Liver (tissue), 9 donors: ENCODE measurements around the gene TMEM255B. TPM values are rescaled to one million over a fixed set of nuclear protein-coding genes. Genes with fewer than 3 reads are reported as not detected.

Experiments used
- DNase-seq: peaks from one replicate; pipeline ENCODE4 v3.0.0-alpha.2; 2017; ENCODE audit warnings: low spot score
- H3K27ac ChIP-seq, 2 donors: one replicate each; pipeline ENCODE4 v1.7.0; 2013; ENCODE audit warnings: inconsistent platforms in 2 of 2, low read length in 2 of 2, control low read depth in 1 of 2, low read depth in 1 of 2, mild to moderate bottlenecking in 1 of 2
- H3K27me3 ChIP-seq, 4 donors: one replicate each; pipeline versions ENCODE4 v1.6.1 to v1.7.0; 2013; ENCODE audit warnings: low read length in 3 of 4, inconsistent platforms in 1 of 4, mild to moderate bottlenecking in 1 of 4, moderate library complexity in 1 of 4; ENCODE audit not compliant: control insufficient read depth in 4 of 4, insufficient read depth in 4 of 4
- H3K36me3 ChIP-seq, 4 donors: one replicate each; pipeline versions ENCODE4 v1.6.1 to v1.7.0; 2013; ENCODE audit warnings: low read length in 3 of 4, mild to moderate bottlenecking in 3 of 4, low read depth in 1 of 4, moderate library complexity in 1 of 4; ENCODE audit not compliant: control insufficient read depth in 4 of 4, insufficient read depth in 3 of 4
- H3K4me1 ChIP-seq, 4 donors: one replicate each; pipeline versions ENCODE4 v1.6.1 to v1.7.0; 2013; ENCODE audit warnings: low read length in 3 of 4, mild to moderate bottlenecking in 3 of 4, moderate library complexity in 1 of 4; ENCODE audit not compliant: control insufficient read depth in 4 of 4, insufficient read depth in 4 of 4
- H3K4me3 ChIP-seq, 3 donors: one replicate each; pipeline versions ENCODE4 v1.6.1 to v1.7.0; 2013; ENCODE audit warnings: low read length in 3 of 3, control low read depth in 1 of 3, low read depth in 1 of 3, mild to moderate bottlenecking in 1 of 3
- H3K9ac ChIP-seq, 2 donors: one replicate each; pipeline ENCODE4 v1.7.0; 2013; ENCODE audit warnings: low read length in 2 of 2, mild to moderate bottlenecking in 2 of 2, moderate library complexity in 2 of 2, control low read depth in 1 of 2, low read depth in 1 of 2
- H3K9me3 ChIP-seq, 4 donors: one replicate each; pipeline versions ENCODE4 v1.6.1 to v1.7.0; 2013; ENCODE audit warnings: low read length in 3 of 4; ENCODE audit not compliant: control insufficient read depth in 4 of 4
- ATF3 ChIP-seq: IDR thresholded peaks from 2 replicates; pipeline ENCODE4 v1.6.1; 2016; ENCODE audit warnings: antibody characterized with exemption
- EGR1 ChIP-seq, 2 donors: IDR thresholded peaks; 2 replicates each; pipeline ENCODE4 v1.6.1; 2016 to 2018; ENCODE audit warnings: antibody characterized with exemption in 2 of 2, low read depth in 2 of 2
- FOXA1 ChIP-seq: IDR thresholded peaks from 2 replicates; pipeline ENCODE4 v1.6.1; 2016; ENCODE audit warnings: antibody characterized with exemption
- FOXA2 ChIP-seq: IDR thresholded peaks from 2 replicates; pipeline ENCODE4 v1.6.1; 2016; ENCODE audit warnings: antibody characterized with exemption
- GABPA ChIP-seq, 2 donors: IDR thresholded peaks in 1 of 2; conservative IDR thresholded peaks in 1 of 2; 2 replicates each; pipeline ENCODE4 v1.6.1; 2016; ENCODE audit warnings: antibody characterized with exemption in 2 of 2, mild to moderate bottlenecking in 1 of 2, moderate library complexity in 1 of 2
- HNF4A ChIP-seq, 2 donors: conservative IDR thresholded peaks; 2 replicates each; pipeline ENCODE4 v1.6.1; 2016; ENCODE audit warnings: antibody characterized with exemption in 2 of 2, mild to moderate bottlenecking in 2 of 2
- HNF4G ChIP-seq: IDR thresholded peaks from 2 replicates; pipeline ENCODE4 v1.6.1; 2016; ENCODE audit warnings: antibody characterized with exemption
- JUND ChIP-seq, 2 donors: IDR thresholded peaks; 2 replicates each; pipeline ENCODE4 v1.6.1; 2016; ENCODE audit warnings: antibody characterized with exemption in 2 of 2
- NR2F2 ChIP-seq: IDR thresholded peaks from 2 replicates; pipeline ENCODE4 v1.6.1; 2016; ENCODE audit warnings: antibody characterized with exemption
- RAD21 ChIP-seq, 2 donors: IDR thresholded peaks; 2 replicates each; pipeline ENCODE4 v1.6.1; 2016; ENCODE audit warnings: antibody characterized with exemption in 2 of 2, mild to moderate bottlenecking in 2 of 2
- REST ChIP-seq: IDR thresholded peaks from 2 replicates; pipeline ENCODE4 v1.6.1; 2016; ENCODE audit warnings: antibody characterized with exemption, mild to moderate bottlenecking
- RXRA ChIP-seq, 2 donors: IDR thresholded peaks; 2 replicates each; pipeline ENCODE4 v1.6.1; 2017 to 2018; ENCODE audit warnings: antibody characterized with exemption in 2 of 2, mild to moderate bottlenecking in 1 of 2
- SP1 ChIP-seq: IDR thresholded peaks from 2 replicates; pipeline ENCODE4 v1.6.1; 2018; ENCODE audit warnings: antibody characterized with exemption, mild to moderate bottlenecking
- TAF1 ChIP-seq: conservative IDR thresholded peaks from 2 replicates; pipeline ENCODE4 v1.6.1; 2016; ENCODE audit warnings: antibody characterized with exemption, mild to moderate bottlenecking
- YY1 ChIP-seq: IDR thresholded peaks from 2 replicates; pipeline ENCODE4 v1.6.1; 2016; ENCODE audit warnings: antibody characterized with exemption, mild to moderate bottlenecking
- ZBTB33 ChIP-seq: IDR thresholded peaks from 2 replicates; pipeline ENCODE4 v1.6.1; 2016; ENCODE audit warnings: antibody characterized with exemption
- WGBS: extraction: QIAGEN DNeasy Blood & Tissue Kit; methylation state at CpG from one replicate; pipeline ENCODE4 v1.1.7; 2013; 5-methylcytosine and 5-hydroxymethylcytosine counted together
- polyA plus RNA-seq, 2 donors: library from polyadenylated mRNA; stranded (reverse) in 1 of 2; unstranded in 1 of 2; fragments of 200-250 nt in 1 of 2; fragments of >200 nt in 1 of 2; fragmentation: Nextera tagmentation in 1 of 2; extraction: Ambion mirVana in 1 of 2; gene quantifications; one replicate each; pipeline versions ENCODE4 v1.2.1 to v1.2.3, GENCODE V29; 2013 to 2015
- total RNA-seq, 2 donors: library from RNA; depleted of rRNA; stranded (reverse); fragments of >200 nt; gene quantifications; one replicate each; pipeline ENCODE4 v1.2.3, GENCODE V29; 2014
- TF ChIP-seq, protein P1 (sequence below): IDR thresholded peaks from 2 replicates; pipeline ENCODE4 v1.6.1; 2016; ENCODE audit warnings: antibody characterized with exemption
- TF ChIP-seq, protein P2 (sequence below): fragments of 150-350 bp; IDR thresholded peaks from 2 replicates; pipeline ENCODE4 v1.5.1; 2017; ENCODE audit warnings: improper control_type of control experiment, low read depth, low read length; ENCODE audit not compliant: missing input control
- donor health status: healthy.
- donor health status: healthy.
- donor health status: healthy.
- donor health status: healthy.
- donor health status: healthy.

Gene TMEM255B
- total and polyA plus RNA-seq, 4 donors, result 0.37 to 8.6 (median 3.5) TPM

GRCh38 chr13:113783966-113784644 is 25.1 kb downstream of the TMEM255B start:
- no peaks in the 10 kb centered on the region for H3K4me1 ChIP-seq
- H3K9me3 ChIP-seq, result peaks cover 0 to 2% (median 0%) of the 10 kb centered on the region in 4 donors
- H3K4me3 ChIP-seq, result no peak overlapping the region
- no peak overlapping the region for H3K9ac ChIP-seq
- no peak for TF ChIP-seq ZBTB33
- TF ChIP-seq HNF4A (conservative IDR thresholded peaks at IDR 0.05), result no peak
- TF ChIP-seq, protein P1, sequence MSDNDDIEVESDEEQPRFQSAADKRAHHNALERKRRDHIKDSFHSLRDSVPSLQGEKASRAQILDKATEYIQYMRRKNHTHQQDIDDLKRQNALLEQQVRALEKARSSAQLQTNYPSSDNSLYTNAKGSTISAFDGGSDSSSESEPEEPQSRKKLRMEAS, result no peak
- no peak for TF ChIP-seq HNF4G
- no peak for TF ChIP-seq RAD21 (IDR thresholded peaks at IDR 0.05)
- TF ChIP-seq TAF1, result no peak
- TF ChIP-seq JUND (IDR thresholded peaks at IDR 0.05), result no peak
- TF ChIP-seq FOXA2, result no peak
- TF ChIP-seq RXRA (IDR thresholded peaks at IDR 0.05), result no peak
- no peak for TF ChIP-seq NR2F2
- TF ChIP-seq SP1, result no peak
- TF ChIP-seq, protein P2, sequence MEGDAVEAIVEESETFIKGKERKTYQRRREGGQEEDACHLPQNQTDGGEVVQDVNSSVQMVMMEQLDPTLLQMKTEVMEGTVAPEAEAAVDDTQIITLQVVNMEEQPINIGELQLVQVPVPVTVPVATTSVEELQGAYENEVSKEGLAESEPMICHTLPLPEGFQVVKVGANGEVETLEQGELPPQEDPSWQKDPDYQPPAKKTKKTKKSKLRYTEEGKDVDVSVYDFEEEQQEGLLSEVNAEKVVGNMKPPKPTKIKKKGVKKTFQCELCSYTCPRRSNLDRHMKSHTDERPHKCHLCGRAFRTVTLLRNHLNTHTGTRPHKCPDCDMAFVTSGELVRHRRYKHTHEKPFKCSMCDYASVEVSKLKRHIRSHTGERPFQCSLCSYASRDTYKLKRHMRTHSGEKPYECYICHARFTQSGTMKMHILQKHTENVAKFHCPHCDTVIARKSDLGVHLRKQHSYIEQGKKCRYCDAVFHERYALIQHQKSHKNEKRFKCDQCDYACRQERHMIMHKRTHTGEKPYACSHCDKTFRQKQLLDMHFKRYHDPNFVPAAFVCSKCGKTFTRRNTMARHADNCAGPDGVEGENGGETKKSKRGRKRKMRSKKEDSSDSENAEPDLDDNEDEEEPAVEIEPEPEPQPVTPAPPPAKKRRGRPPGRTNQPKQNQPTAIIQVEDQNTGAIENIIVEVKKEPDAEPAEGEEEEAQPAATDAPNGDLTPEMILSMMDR, result no peak
- DNase-seq, result no peak
- no peak overlapping the region for H3K27ac ChIP-seq
- peaks cover 0 to 15% (median 0%) of the 10 kb centered on the region in 4 donors for H3K27me3 ChIP-seq
- WGBS, result 75% methylated on average over 10 of the region's 10 CpGs
- H3K36me3 ChIP-seq, result no peaks in the 10 kb centered on the region

DNA sequence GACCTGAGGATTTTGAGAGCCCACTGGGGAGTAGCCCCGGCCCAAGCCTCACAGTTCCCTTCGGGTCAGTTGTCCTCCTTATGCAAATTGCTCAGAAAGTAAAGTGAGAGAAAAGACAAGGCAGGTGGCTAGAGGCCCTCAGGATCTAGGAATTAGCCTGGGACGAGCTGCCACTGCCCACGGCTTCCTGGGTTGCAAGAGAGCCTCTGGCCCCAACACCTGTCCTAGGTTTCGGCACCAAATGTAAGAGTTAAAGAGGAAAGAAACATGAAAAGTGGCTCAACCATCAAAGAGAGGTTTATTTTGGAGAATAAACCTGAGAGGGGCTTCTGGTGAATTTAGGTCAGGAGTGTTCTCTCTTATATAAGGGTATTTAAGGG is 25.6 kb downstream of the TMEM255B start:
- 80% methylated on average over 5 of the region's 5 CpGs for WGBS
- no peak for DNase-seq

More for the DNA sequence above, 25.6 kb downstream of the TMEM255B start:
- no peak overlapping the region for H3K27ac ChIP-seq
- TF ChIP-seq, protein P2, result no peak
- TF ChIP-seq NR2F2, result no peak
- TF ChIP-seq FOXA2, result no peak
- TF ChIP-seq FOXA1, result no peak
- no peak for TF ChIP-seq RXRA (IDR thresholded peaks at IDR 0.05)
- TF ChIP-seq SP1, result no peak
- TF ChIP-seq TAF1, result no peak
- TF ChIP-seq HNF4A (conservative IDR thresholded peaks at IDR 0.05), result no peak
- no peak for TF ChIP-seq GABPA (IDR thresholded peaks at IDR 0.05 in 1 of 2, conservative IDR thresholded peaks at IDR 0.05 in 1 of 2)
- TF ChIP-seq REST, result no peak
- TF ChIP-seq ZBTB33, result no peak
- TF ChIP-seq ATF3, result no peak
- TF ChIP-seq, protein P1, result no peak
- TF ChIP-seq RAD21 (IDR thresholded peaks at IDR 0.05), result no peak
- no peak for TF ChIP-seq JUND (IDR thresholded peaks at IDR 0.05)
- TF ChIP-seq YY1, result no peak
- TF ChIP-seq HNF4G, result no peak
- no peak for TF ChIP-seq EGR1 (IDR thresholded peaks at IDR 0.05; ENCODE audit: low read depth in 2 of 2)
- peaks cover 0 to 2% (median 0%) of the 10 kb centered on the region in 4 donors for H3K9me3 ChIP-seq
- H3K36me3 ChIP-seq, result no peaks in the 10 kb centered on the region
- no peak overlapping the region for H3K4me3 ChIP-seq
- peaks cover 0 to 15% (median 0%) of the 10 kb centered on the region in 4 donors for H3K27me3 ChIP-seq
- no peaks in the 10 kb centered on the region for H3K4me1 ChIP-seq
- no peak overlapping the region for H3K9ac ChIP-seq
